ENCODE results near the gene CHD5. TPM values are rescaled to one million over a fixed set of nuclear protein-coding genes. Genes with fewer than 3 reads are reported as not detected.

The CHD5 gene
- total RNA-seq, 1 experiment from 2014 or later = 0.08 TPM

- in situ Hi-C loops (cut with HindIII; ENCODE audit: low pct_unique_long_range_greater_than_20kb, low sequenced_read_pairs) = no loop called here
- no peak for DNase-seq (ENCODE audit: low read depth, low spot score)
These were observed 79.0 kb downstream of the CHD5 start for GRCh38 chr1:6100861-6101783.

GRCh38 chr1:6099787-6100765 is 80.0 kb downstream of the CHD5 start:
- in situ Hi-C loops (cut with HindIII; ENCODE audit: low pct_unique_long_range_greater_than_20kb, low sequenced_read_pairs) = no loop called here

GRCh38 chr1:6099297-6099696 is 80.8 kb downstream of the CHD5 start:
- in situ Hi-C loops (cut with HindIII; ENCODE audit: low pct_unique_long_range_greater_than_20kb, low sequenced_read_pairs) = no loop called here
- DNase-seq (ENCODE audit: low read depth, low spot score) = no peak

More at GRCh38 chr1:6099787-6100765, 80.0 kb downstream of the CHD5 start:
- DNase-seq (ENCODE audit: low read depth, low spot score) = no peak

- no peak for DNase-seq (ENCODE audit: low read depth, low spot score)
- in situ Hi-C loops (cut with HindIII; ENCODE audit: low pct_unique_long_range_greater_than_20kb, low sequenced_read_pairs) = no loop called here
These were observed 81.6 kb downstream of the CHD5 start for GRCh38 chr1:6098303-6099215.

GRCh38 chr1:6097824-6098223 is 82.3 kb downstream of the CHD5 start:
- DNase-seq (ENCODE audit: low read depth, low spot score) = no peak
- in situ Hi-C loops (cut with HindIII; ENCODE audit: low pct_unique_long_range_greater_than_20kb, low sequenced_read_pairs) = no loop called here

GRCh38 chr1:6097117-6097595 is 83.0 kb downstream of the CHD5 start:
- in situ Hi-C loops (cut with HindIII; ENCODE audit: low pct_unique_long_range_greater_than_20kb, low sequenced_read_pairs) = no loop called here
- DNase-seq (ENCODE audit: low read depth, low spot score) = no peak

- in situ Hi-C loops (cut with HindIII; ENCODE audit: low pct_unique_long_range_greater_than_20kb, low sequenced_read_pairs) = no loop called here
- no peak for DNase-seq (ENCODE audit: low read depth, low spot score)
These were observed 83.6 kb downstream of the CHD5 start for GRCh38 chr1:6096243-6097116.

- DNase-seq (ENCODE audit: low read depth, low spot score) = no peak
- in situ Hi-C loops (cut with HindIII; ENCODE audit: low pct_unique_long_range_greater_than_20kb, low sequenced_read_pairs) = no loop called here
These were observed 84.4 kb downstream of the CHD5 start for GRCh38 chr1:6095511-6096242.

- in situ Hi-C loops (cut with HindIII; ENCODE audit: low pct_unique_long_range_greater_than_20kb, low sequenced_read_pairs) = no loop called here
- DNase-seq (ENCODE audit: low read depth, low spot score) = no peak
These were observed 85.2 kb downstream of the CHD5 start for GRCh38 chr1:6094801-6095505.

GRCh38 chr1:6094246-6094645 is 85.9 kb downstream of the CHD5 start:
- DNase-seq (ENCODE audit: low read depth, low spot score) = no peak
- in situ Hi-C loops (cut with HindIII; ENCODE audit: low pct_unique_long_range_greater_than_20kb, low sequenced_read_pairs) = no loop called here

- DNase-seq (ENCODE audit: low read depth, low spot score) = no peak
- in situ Hi-C loops (cut with HindIII; ENCODE audit: low pct_unique_long_range_greater_than_20kb, low sequenced_read_pairs) = no loop called here
These were observed 86.5 kb downstream of the CHD5 start for GRCh38 chr1:6093611-6094010.

GRCh38 chr1:6093071-6093470 is 87.0 kb downstream of the CHD5 start:
- DNase-seq (ENCODE audit: low read depth, low spot score) = no peak
- in situ Hi-C loops (cut with HindIII; ENCODE audit: low pct_unique_long_range_greater_than_20kb, low sequenced_read_pairs) = no loop called here

GRCh38 chr1:6092211-6092610 is 87.9 kb downstream of the CHD5 start:
- in situ Hi-C loops (cut with HindIII; ENCODE audit: low pct_unique_long_range_greater_than_20kb, low sequenced_read_pairs) = no loop called here

GRCh38 chr1:6091823-6092109 is 88.4 kb downstream of the CHD5 start:
- in situ Hi-C loops (cut with HindIII; ENCODE audit: low pct_unique_long_range_greater_than_20kb, low sequenced_read_pairs) = no loop called here
- DNase-seq (ENCODE audit: low read depth, low spot score) = no peak

More at GRCh38 chr1:6092211-6092610, 87.9 kb downstream of the CHD5 start:
- DNase-seq (ENCODE audit: low read depth, low spot score) = no peak

GRCh38 chr1:6090996-6091822 is 88.9 kb downstream of the CHD5 start:
- DNase-seq (ENCODE audit: low read depth, low spot score) = no peak

More at GRCh38 chr1:6090996-6091822, 88.9 kb downstream of the CHD5 start:
- in situ Hi-C loops (cut with HindIII; ENCODE audit: low pct_unique_long_range_greater_than_20kb, low sequenced_read_pairs) = no loop called here
